H9 (cell line): ENCODE data around the gene ZNF783. TPM values are rescaled to one million over a fixed set of nuclear protein-coding genes. Genes with fewer than 3 reads are reported as not detected.

Experiments
- DNase-seq: peaks from one replicate; pipeline ENCODE4 v3.0.0-alpha.2; 2017
- H2AFZ ChIP-seq: one replicate; pipeline ENCODE4 v1.6.1; 2013; ENCODE audit warnings: mild to moderate bottlenecking, low read length, control low read depth, moderate library complexity
- H2AK5ac ChIP-seq: 2 replicates; pipeline ENCODE4 v1.6.1; 2013; ENCODE audit warnings: low read length, control low read depth, mixed read lengths; ENCODE audit not compliant: insufficient read length
- H2BK120ac ChIP-seq: one replicate; pipeline ENCODE4 v1.6.1; 2013; ENCODE audit warnings: low read depth, mild to moderate bottlenecking, low read length, control low read depth, inconsistent platforms; ENCODE audit not compliant: poor library complexity, severe bottlenecking
- H2BK12ac ChIP-seq: 2 replicates; pipeline ENCODE4 v1.6.1; 2013; ENCODE audit warnings: low read length, control low read depth, mixed read lengths, low read depth; ENCODE audit not compliant: insufficient read length
- H2BK15ac ChIP-seq: 2 replicates; pipeline ENCODE4 v1.6.1; 2013; ENCODE audit warnings: low read depth, low read length, control low read depth
- H2BK20ac ChIP-seq: one replicate; pipeline ENCODE4 v1.6.1; 2013; ENCODE audit warnings: low read depth, mild to moderate bottlenecking, low read length, control low read depth, inconsistent platforms; ENCODE audit not compliant: poor library complexity, severe bottlenecking
- H2BK5ac ChIP-seq: 2 replicates; pipeline ENCODE4 v1.6.1; 2013; ENCODE audit warnings: low read length, control low read depth, mixed read lengths; ENCODE audit not compliant: insufficient read length
- H3K14ac ChIP-seq: 2 replicates; pipeline ENCODE4 v1.6.1; 2013; ENCODE audit warnings: low read length, control low read depth; ENCODE audit not compliant: insufficient read depth
- H3K18ac ChIP-seq: 2 replicates; pipeline ENCODE4 v1.6.1; 2013; ENCODE audit warnings: low read depth, mild to moderate bottlenecking, mixed read lengths, low read length, control low read depth; ENCODE audit not compliant: insufficient read length
- H3K23ac ChIP-seq: 2 replicates; pipeline ENCODE4 v1.6.1; 2013; ENCODE audit warnings: low read length, control low read depth, mixed read lengths, low read depth; ENCODE audit not compliant: insufficient read length
- H3K23me2 ChIP-seq: 2 replicates; pipeline ENCODE4 v1.6.1; 2013; ENCODE audit warnings: low read depth, mild to moderate bottlenecking, mixed read lengths, low read length, control low read depth; ENCODE audit not compliant: insufficient read length, poor library complexity, severe bottlenecking
- H3K27ac ChIP-seq: 2 replicates; pipeline ENCODE4 v1.5.1; 2013; ENCODE audit warnings: low read length, control low read depth, mixed read lengths, low read depth; ENCODE audit not compliant: insufficient read length
- H3K27me3 ChIP-seq: 2 replicates; pipeline ENCODE4 v1.6.1; 2013; ENCODE audit warnings: low read length, control low read depth, inconsistent platforms; ENCODE audit not compliant: insufficient read depth
- H3K4ac ChIP-seq: 2 replicates; pipeline ENCODE4 v1.6.1; 2013; ENCODE audit warnings: low read depth, mild to moderate bottlenecking, control low read depth, inconsistent platforms, low read length, moderate library complexity
- H3K4me1 ChIP-seq: 2 replicates; pipeline ENCODE4 v1.6.1; 2013; ENCODE audit warnings: low read length, control low read depth, inconsistent platforms; ENCODE audit not compliant: insufficient read depth
- H3K4me2 ChIP-seq: 2 replicates; pipeline ENCODE4 v1.6.1; 2013; ENCODE audit warnings: low read length, control low read depth, mixed read lengths; ENCODE audit not compliant: insufficient read length, insufficient read depth
- H3K56ac ChIP-seq: 2 replicates; pipeline ENCODE4 v1.6.1; 2013; ENCODE audit warnings: low read depth, mild to moderate bottlenecking, mixed read lengths, low read length, control low read depth; ENCODE audit not compliant: insufficient read length
- H3K79me1 ChIP-seq: 2 replicates; pipeline ENCODE4 v1.6.1; 2013; ENCODE audit warnings: low read depth, mild to moderate bottlenecking, moderate library complexity, low read length, control low read depth, inconsistent platforms; ENCODE audit not compliant: insufficient read depth, poor library complexity, severe bottlenecking
- H3K79me2 ChIP-seq: 2 replicates; pipeline ENCODE4 v1.6.1; 2013; ENCODE audit warnings: low read length, control low read depth, inconsistent platforms; ENCODE audit not compliant: insufficient read depth
- H3K9ac ChIP-seq: 2 replicates; pipeline ENCODE4 v1.6.1; 2013; ENCODE audit warnings: low read length, control low read depth, mixed read lengths; ENCODE audit not compliant: insufficient read length; ENCODE audit errors: extremely low read depth
- H3K9me3 ChIP-seq: one replicate; pipeline ENCODE4 v1.6.1; 2013; ENCODE audit warnings: low read depth, low read length, inconsistent platforms; ENCODE audit not compliant: control insufficient read depth
- H3T11ph ChIP-seq: one replicate; pipeline ENCODE4 v1.6.1; 2013; ENCODE audit warnings: mild to moderate bottlenecking, low read length, control low read depth, inconsistent platforms
- H4K20me1 ChIP-seq: one replicate; pipeline ENCODE4 v1.6.1; 2013; ENCODE audit not compliant: control insufficient read depth, insufficient read length, insufficient read depth
- H4K5ac ChIP-seq: 2 replicates; pipeline ENCODE4 v1.6.1; 2013; ENCODE audit warnings: low read depth, mild to moderate bottlenecking, mixed read lengths, low read length, control low read depth; ENCODE audit not compliant: insufficient read length
- H4K8ac ChIP-seq: replicated peaks from 2 replicates; pipeline ENCODE4 v1.6.1; 2013; ENCODE audit warnings: low read length, control low read depth, mixed read lengths, low read depth; ENCODE audit not compliant: insufficient read length
- H4K91ac ChIP-seq: 2 replicates; pipeline ENCODE4 v1.6.1; 2013; ENCODE audit warnings: low read depth, mild to moderate bottlenecking, moderate library complexity, mixed read lengths, low read length, control low read depth; ENCODE audit not compliant: insufficient read length
- H3K27ac Mint-ChIP-seq, 3 experiments: 2 replicates in 2 of 3; 3 replicates in 1 of 3; pipeline ENCODE4 v1.8.0; 2020 to 2021; ENCODE audit warnings: mixed read lengths in 3 of 3, mild to moderate bottlenecking in 1 of 3, moderate library complexity in 1 of 3
- H3K27me3 Mint-ChIP-seq: 2 replicates; pipeline ENCODE4 v1.8.0; 2021; ENCODE audit warnings: low read depth, mild to moderate bottlenecking, moderate library complexity, mixed read lengths
- H3K36me3 Mint-ChIP-seq, 3 experiments: 2 replicates in 2 of 3; 3 replicates in 1 of 3; pipeline ENCODE4 v1.8.0; 2020 to 2021; ENCODE audit warnings: low read depth in 3 of 3, mixed read lengths in 3 of 3; ENCODE audit not compliant: insufficient read depth in 1 of 3
- H3K4me1 Mint-ChIP-seq, 2 experiments: 2 replicates each; pipeline ENCODE4 v1.8.0; 2020; ENCODE audit warnings: mixed read lengths in 2 of 2
- H3K4me3 Mint-ChIP-seq, 2 experiments: 2 replicates in 1 of 2; 3 replicates in 1 of 2; pipeline ENCODE4 v1.8.0; 2020 to 2021; ENCODE audit warnings: mild to moderate bottlenecking in 2 of 2, mixed read lengths in 2 of 2, moderate library complexity in 1 of 2
- H3K9me3 Mint-ChIP-seq, 2 experiments: 2 replicates in 1 of 2; 3 replicates in 1 of 2; pipeline ENCODE4 v1.8.0; 2020; ENCODE audit warnings: mild to moderate bottlenecking in 2 of 2, mixed read lengths in 2 of 2, moderate library complexity in 1 of 2
- WGBS: extraction: QIAGEN DNeasy Blood & Tissue Kit; methylation state at CpG from one replicate; pipeline ENCODE4 v1.1.7; 2013; ENCODE audit warnings: missing lambda C conversion rate, low lambda C conversion rate, mixed read lengths; ENCODE audit not compliant: insufficient read length; ENCODE audit errors: extremely low coverage; 5-methylcytosine and 5-hydroxymethylcytosine counted together
- total RNA-seq: library from RNA; stranded (reverse); gene quantifications from 2 replicates; pipeline ENCODE4 v1.2.1, GENCODE V29; 2021
- TF ChIP-seq, protein P1 (sequence below): fragments of 200-600 bp; sonication (generic); conservative IDR thresholded peaks from 3 replicates; pipeline ENCODE4 v1.8.0; 2021; ENCODE audit warnings: antibody characterized with exemption, mild to moderate bottlenecking

ZNF783 gene
- total RNA-seq, 1 experiment from 2014 or later = 13.6 TPM

- Histone ChIP-seq H4K8ac (no peak overlapping the region), H2BK20ac (no peak overlapping the region), H2BK5ac (no peak overlapping the region), H2AFZ (no peak overlapping the region), H3K9ac (no peak overlapping the region), H3T11ph (no peak overlapping the region), H3K23me2 (peaks cover 10% of the 10 kb centered on the region), H3K9me3 (no peaks in the 10 kb centered on the region), H3K27ac (no peak overlapping the region), H3K79me2 (no peaks in the 10 kb centered on the region), H4K20me1 (no peaks in the 10 kb centered on the region), H3K4ac (no peak overlapping the region), H3K4me1 (no peaks in the 10 kb centered on the region; the same call in 1 of the 2 replicates), H3K27me3 (no peaks in the 10 kb centered on the region), H2BK15ac (no peak overlapping the region), H3K23ac (no peak overlapping the region), H4K5ac (no peak overlapping the region), H2BK120ac (no peak overlapping the region), H3K56ac (no peak overlapping the region), H2BK12ac (no peak overlapping the region), H3K14ac (no peak overlapping the region), H3K4me2 (no peak overlapping the region), H2AK5ac (no peak overlapping the region), H3K18ac (no peak overlapping the region), H3K79me1 (no peaks in the 10 kb centered on the region), H4K91ac (no peak overlapping the region)
- no peak for DNase-seq
- TF ChIP-seq, protein P1, sequence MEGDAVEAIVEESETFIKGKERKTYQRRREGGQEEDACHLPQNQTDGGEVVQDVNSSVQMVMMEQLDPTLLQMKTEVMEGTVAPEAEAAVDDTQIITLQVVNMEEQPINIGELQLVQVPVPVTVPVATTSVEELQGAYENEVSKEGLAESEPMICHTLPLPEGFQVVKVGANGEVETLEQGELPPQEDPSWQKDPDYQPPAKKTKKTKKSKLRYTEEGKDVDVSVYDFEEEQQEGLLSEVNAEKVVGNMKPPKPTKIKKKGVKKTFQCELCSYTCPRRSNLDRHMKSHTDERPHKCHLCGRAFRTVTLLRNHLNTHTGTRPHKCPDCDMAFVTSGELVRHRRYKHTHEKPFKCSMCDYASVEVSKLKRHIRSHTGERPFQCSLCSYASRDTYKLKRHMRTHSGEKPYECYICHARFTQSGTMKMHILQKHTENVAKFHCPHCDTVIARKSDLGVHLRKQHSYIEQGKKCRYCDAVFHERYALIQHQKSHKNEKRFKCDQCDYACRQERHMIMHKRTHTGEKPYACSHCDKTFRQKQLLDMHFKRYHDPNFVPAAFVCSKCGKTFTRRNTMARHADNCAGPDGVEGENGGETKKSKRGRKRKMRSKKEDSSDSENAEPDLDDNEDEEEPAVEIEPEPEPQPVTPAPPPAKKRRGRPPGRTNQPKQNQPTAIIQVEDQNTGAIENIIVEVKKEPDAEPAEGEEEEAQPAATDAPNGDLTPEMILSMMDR = no peak
- H3K27me3 Mint-ChIP-seq = peaks cover 14% of the 10 kb centered on the region
- WGBS = no CpG with 5 or more reads among the region's 5 CpGs
- H3K4me3 Mint-ChIP-seq = no peak overlapping the region
- H3K4me1 Mint-ChIP-seq = peaks cover 14 to 18% of the 10 kb centered on the region in 2 experiments
- no peaks in the 10 kb centered on the region; a peak in 1 of 5 replicates for H3K9me3 Mint-ChIP-seq
- peak overlapping the region in 1 of 3 experiments; percentile 34; a peak in 1 of 7 replicates for H3K27ac Mint-ChIP-seq
- peaks cover 15 to 36% (median 35%) of the 10 kb centered on the region in 3 experiments; a peak in 6 of 7 replicates for H3K36me3 Mint-ChIP-seq
Observed at GRCh38 chr7:149282331-149282655, 20.3 kb downstream of the ZNF783 start.
